Retinal pigment epithelial cell (primary cell): ENCODE results near the gene PCAT7.
"Not testable (repeated sequence)": the region's sequence is repeated elsewhere in the genome, so short reads cannot be mapped to it uniquely, and the experiment has no call there.

ENCODE experiments used
- DNase-seq: peaks from one replicate; pipeline ENCODE4 v3.0.0-alpha.2; 2010; ENCODE audit warnings: low read depth
- H3K4me3 ChIP-seq: 2 replicates; pipeline ENCODE4 v1.5.1; 2011; ENCODE audit warnings: mild to moderate bottlenecking, low read length, control low read depth, moderate library complexity
- TF ChIP-seq, protein P1 (sequence below): conservative IDR thresholded peaks from 2 replicates; pipeline ENCODE4 v1.5.1; 2011; ENCODE audit warnings: low read depth, low read length, control low read depth, inconsistent platforms

Gene PCAT7

DNA sequence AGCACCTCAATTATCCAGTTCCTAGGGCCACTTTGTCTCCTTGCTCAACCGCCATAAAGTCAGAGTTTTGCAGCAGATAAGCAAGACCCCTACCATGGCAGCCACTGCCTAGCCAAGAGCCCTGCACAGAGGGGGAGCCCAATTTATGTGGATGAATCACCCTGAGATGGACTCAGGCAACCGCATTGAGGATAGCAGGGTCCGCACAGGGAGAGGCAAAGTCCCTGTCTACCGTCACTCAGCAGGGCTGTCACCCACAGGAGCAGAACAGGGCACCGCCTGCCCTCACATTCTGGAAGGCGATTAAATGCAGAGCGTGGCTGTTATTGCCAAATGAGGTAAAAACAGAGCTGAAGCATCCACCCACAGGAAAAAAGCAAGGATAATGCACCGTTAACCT, 37.0 kb downstream of the PCAT7 start:
- TF ChIP-seq, protein P1, sequence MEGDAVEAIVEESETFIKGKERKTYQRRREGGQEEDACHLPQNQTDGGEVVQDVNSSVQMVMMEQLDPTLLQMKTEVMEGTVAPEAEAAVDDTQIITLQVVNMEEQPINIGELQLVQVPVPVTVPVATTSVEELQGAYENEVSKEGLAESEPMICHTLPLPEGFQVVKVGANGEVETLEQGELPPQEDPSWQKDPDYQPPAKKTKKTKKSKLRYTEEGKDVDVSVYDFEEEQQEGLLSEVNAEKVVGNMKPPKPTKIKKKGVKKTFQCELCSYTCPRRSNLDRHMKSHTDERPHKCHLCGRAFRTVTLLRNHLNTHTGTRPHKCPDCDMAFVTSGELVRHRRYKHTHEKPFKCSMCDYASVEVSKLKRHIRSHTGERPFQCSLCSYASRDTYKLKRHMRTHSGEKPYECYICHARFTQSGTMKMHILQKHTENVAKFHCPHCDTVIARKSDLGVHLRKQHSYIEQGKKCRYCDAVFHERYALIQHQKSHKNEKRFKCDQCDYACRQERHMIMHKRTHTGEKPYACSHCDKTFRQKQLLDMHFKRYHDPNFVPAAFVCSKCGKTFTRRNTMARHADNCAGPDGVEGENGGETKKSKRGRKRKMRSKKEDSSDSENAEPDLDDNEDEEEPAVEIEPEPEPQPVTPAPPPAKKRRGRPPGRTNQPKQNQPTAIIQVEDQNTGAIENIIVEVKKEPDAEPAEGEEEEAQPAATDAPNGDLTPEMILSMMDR, result no peak
- no peak for DNase-seq
- no peak overlapping the region for H3K4me3 ChIP-seq

DNA sequence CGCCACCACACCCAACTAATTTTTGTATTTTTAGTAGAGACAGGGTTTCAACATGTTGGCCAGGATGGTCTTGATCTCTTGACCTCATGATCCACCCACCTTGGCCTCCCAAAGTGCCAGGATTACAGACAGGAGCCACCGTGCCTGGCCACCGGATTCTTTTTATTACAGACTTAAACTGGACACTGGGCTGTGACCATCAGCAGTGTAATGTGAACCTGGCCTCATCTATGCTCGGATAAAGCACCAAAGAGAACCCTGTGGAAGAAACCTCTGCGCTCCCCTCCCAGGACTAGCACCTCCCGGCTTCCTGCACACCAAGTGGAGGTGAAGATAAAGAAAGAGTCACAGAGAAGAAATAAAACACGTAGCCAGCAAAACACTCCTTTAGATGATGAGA, 37.8 kb downstream of the PCAT7 start:
- DNase-seq, result not testable (repeated sequence)

DNA sequence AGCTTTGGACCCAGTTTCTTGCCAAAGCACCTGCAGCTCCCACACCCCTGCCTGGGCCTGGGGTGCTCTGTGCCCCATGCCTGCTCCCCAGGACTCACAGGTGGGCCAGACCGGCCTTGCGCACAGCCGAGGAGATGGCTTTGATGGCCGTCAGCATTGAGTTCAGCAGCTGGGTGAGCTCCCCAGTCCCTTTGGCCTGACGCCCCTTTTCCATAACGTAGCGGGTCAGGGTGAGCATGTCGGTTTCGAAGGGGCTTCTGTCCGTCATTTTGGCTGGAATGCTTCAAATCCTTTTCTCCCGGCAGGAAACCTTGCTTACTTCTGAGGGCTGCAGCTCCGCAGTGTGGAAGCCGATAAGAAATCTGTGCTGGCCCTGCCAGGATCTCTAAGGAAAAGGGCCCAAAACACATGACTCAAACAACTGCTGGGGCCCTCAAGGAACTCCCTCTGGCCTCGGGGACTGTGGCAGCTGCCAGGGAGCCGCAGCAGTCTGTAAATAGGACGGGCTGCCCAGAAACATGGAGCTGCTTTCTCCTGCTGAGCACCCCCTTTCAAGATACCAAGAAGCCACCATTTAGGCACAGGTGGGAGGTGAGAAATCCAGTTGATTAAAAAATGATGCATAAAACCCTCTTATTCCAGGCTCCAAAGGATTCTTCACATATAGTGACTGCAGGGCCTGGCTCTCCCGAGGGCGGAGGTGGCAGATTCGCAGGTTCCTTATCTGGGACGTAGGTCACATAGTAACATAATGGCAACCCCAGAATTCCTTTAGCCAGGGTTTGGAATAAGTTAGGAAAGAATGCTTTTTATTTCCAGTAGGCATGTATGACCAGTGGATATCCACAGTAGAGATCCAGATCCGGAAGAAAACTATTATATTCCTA, 38.8 kb downstream of the PCAT7 start, which contains the start of gene FBP2:
Gene FBP2 (minus strand): TSS at position 366 of the 887 bp plus-strand sequence. CDS start 98 bp downstream, at position 268.
- TF ChIP-seq, protein P1, result no peak
- no peak for DNase-seq
- H3K4me3 ChIP-seq, result no peak within 1 kb of the TSS

More for the DNA sequence above, 37.8 kb downstream of the PCAT7 start:
- H3K4me3 ChIP-seq, result not testable (repeated sequence)

DNA sequence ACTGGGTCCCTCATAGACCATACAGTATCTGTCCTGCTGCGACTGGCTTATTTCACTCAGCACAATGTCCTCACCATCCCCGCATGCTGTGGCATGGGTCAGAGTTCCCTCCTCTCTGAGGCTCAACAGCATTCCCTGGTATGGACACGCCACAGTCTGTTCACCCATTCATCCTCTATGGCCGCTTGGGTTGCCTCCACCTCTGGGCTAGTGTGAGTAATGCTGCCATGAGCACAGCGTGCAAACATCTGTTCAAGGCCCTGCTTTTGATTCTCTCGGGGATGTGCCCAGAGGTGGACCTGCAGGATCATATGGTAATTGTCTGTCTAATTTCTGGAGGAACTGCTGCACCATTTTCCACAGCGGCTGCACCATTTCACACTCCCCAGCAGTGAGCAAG, 44.2 kb downstream of the PCAT7 start:
- H3K4me3 ChIP-seq, result no peak overlapping the region
- DNase-seq, result no peak
- TF ChIP-seq, protein P1, result no peak

DNA sequence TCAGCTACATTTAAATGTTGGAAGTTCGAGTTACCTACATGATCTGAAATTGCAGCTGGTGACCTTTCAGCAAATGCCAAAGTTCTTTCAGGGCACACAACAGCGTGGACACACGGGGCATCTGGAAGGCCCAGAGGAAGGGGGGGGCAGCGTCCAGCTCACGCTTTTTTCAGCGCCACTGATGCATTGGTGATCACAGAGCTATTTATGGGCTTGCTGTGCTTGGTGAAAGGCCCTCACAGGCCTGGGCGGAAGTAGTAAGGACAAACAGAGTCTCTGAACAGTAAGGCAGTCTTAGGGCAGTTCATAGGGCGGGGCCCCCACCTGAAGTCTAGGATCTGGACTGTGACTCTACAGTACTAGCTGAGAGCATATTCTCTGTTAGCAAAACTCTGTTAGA, 45.4 kb downstream of the PCAT7 start:
- H3K4me3 ChIP-seq, result no peak overlapping the region
- TF ChIP-seq, protein P1, result no peak
- DNase-seq, result no peak

DNA sequence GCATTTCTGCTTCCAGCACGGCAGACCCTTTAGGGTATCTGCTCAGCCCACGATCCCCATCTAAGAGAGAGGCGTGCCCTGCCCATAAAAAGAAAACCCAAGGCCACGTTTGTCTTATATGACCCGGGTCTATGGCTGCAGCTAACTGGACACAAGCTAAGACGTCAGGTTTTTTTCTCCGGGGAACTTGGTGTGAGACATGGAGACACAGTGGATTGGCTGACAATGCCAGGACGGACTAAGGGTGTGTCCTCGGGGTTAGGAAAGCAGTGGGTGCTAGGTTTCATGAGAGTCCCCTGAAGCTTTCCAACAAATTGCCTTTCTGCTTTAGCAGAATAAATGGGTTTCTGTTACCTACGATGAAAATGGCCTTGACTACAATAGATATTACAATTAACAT, 45.8 kb downstream of the PCAT7 start:
- TF ChIP-seq, protein P1, result no peak
- H3K4me3 ChIP-seq, result no peak overlapping the region
- no peak for DNase-seq

DNA sequence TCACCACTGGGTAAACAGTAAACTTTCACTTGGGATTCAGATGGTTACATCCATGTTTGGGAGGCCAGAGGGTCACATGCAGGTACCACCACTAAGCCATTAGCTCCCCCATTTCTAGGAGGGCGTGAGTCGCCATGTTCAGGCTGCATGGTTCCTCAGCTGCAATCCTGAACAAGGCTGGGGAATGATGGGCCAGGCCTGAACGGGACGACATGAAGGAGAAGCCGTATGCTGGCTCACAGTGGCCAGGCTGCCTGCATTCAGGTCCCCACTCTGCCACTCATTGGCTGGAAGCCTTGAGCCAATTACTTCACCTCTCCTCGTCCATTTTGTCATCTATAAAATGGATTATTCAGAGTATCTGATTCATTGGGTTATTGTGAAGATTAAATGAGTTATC, 47.8 kb downstream of the PCAT7 start:
- H3K4me3 ChIP-seq, result no peak overlapping the region
- TF ChIP-seq, protein P1, result no peak
- DNase-seq, result no peak
